OCI-LY7 (cell line): ENCODE measurements around the gene CRK. TPM values are rescaled to one million over a fixed set of nuclear protein-coding genes. Genes with fewer than 3 reads are reported as not detected.

ENCODE experiments used
- BruUV-seq: library from RNA; stranded (reverse); fragments of 400-500 nt; replicated peaks from 2 replicates; lab custom pipeline; 2021; lab: Mats Ljungman, UMichigan
- CTCF ChIA-PET: fragments of 300-600 bp; sonication (Branson Sonifier 250); formaldehyde crosslinking; loops from one replicate; lab custom pipeline; 2022; ENCODE audit warnings: antibody characterized with exemption; ENCODE audit not compliant: unreplicated experiment; lab: Charles Lee
- POLR2A ChIA-PET: fragments of 300-600 bp; sonication (Branson Sonifier 250); formaldehyde crosslinking; loops from one replicate; lab custom pipeline; 2022; ENCODE audit warnings: antibody characterized with exemption; lab: Charles Lee
- DNase-seq: peaks from one replicate; pipeline ENCODE4 v3.0.0-alpha.2; 2015; ENCODE audit warnings: low spot score
- H2AFZ ChIP-seq: fragments of 200-600 bp; sonication (generic), shearing (Covaris generic); 2 replicates; pipeline ENCODE4 v1.6.1; 2014; ENCODE audit warnings: mild to moderate bottlenecking, antibody characterized with exemption, low read length, moderate library complexity
- H3K27ac ChIP-seq: fragments of 200-600 bp; sonication (generic); 2 replicates; pipeline ENCODE4 v1.5.1; 2014; ENCODE audit warnings: mixed run types, low read depth, mild to moderate bottlenecking, moderate library complexity, low read length, inconsistent platforms; ENCODE audit not compliant: poor library complexity, severe bottlenecking
- H3K36me3 ChIP-seq: fragments of 200-600 bp; sonication (generic); 2 replicates; pipeline ENCODE4 v1.6.1; 2014; ENCODE audit warnings: mild to moderate bottlenecking, antibody characterized with exemption, low read length, moderate library complexity, mixed read lengths; ENCODE audit not compliant: insufficient read depth
- H3K4me1 ChIP-seq: fragments of 200-600 bp; sonication (generic); 2 replicates; pipeline ENCODE4 v1.5.1; 2014; ENCODE audit warnings: mild to moderate bottlenecking, low read length; ENCODE audit not compliant: insufficient read depth, poor library complexity, severe bottlenecking
- H3K4me2 ChIP-seq: fragments of 200-600 bp; sonication (generic); 2 replicates; pipeline ENCODE4 v1.6.1; 2014; ENCODE audit warnings: mild to moderate bottlenecking, low read length
- H3K4me3 ChIP-seq: fragments of 200-600 bp; sonication (generic); 2 replicates; pipeline ENCODE4 v1.5.1; 2014; ENCODE audit warnings: mild to moderate bottlenecking, low read depth, low read length; ENCODE audit not compliant: poor library complexity, severe bottlenecking
- H3K79me2 ChIP-seq: fragments of 200-600 bp; sonication (generic); 2 replicates; pipeline ENCODE4 v1.6.1; 2016; ENCODE audit warnings: low read depth, mild to moderate bottlenecking, low read length, moderate library complexity, mixed read lengths; ENCODE audit not compliant: insufficient read depth
- H3K9me2 ChIP-seq: fragments of 200-600 bp; sonication (generic); 2 replicates; pipeline ENCODE4 v1.6.1; 2016; ENCODE audit warnings: mild to moderate bottlenecking, low read length, mixed read lengths; ENCODE audit not compliant: insufficient read depth
- H3K9me3 ChIP-seq: fragments of 200-600 bp; sonication (generic); 2 replicates; pipeline ENCODE4 v1.6.1; 2014; ENCODE audit warnings: mild to moderate bottlenecking, mixed run types, low read length, mixed read lengths
- H4K20me1 ChIP-seq: fragments of 200-600 bp; sonication (generic); 2 replicates; pipeline ENCODE4 v1.6.1; 2014; ENCODE audit warnings: mild to moderate bottlenecking, antibody characterized with exemption, low read length, moderate library complexity, mixed read lengths; ENCODE audit not compliant: insufficient read depth
- EZH2phosphoT487 ChIP-seq: fragments of 200-600 bp; sonication (generic); IDR thresholded peaks from 2 replicates; pipeline ENCODE4 v1.6.1; 2018; ENCODE audit warnings: low read depth, borderline replicate concordance, mild to moderate bottlenecking, mixed run types, antibody characterized with exemption, low read length, moderate library complexity, mixed read lengths
- intact Hi-C: fragments of 100-400 bp; cut with micrococcal nuclease; formaldehyde crosslinking; loops from one replicate; pipeline ENCODE4 v1.10.0; 2022; ENCODE audit not compliant: unreplicated experiment
- total RNA-seq, 2 experiments: library from RNA; depleted of rRNA in 1 of 2; stranded (reverse); fragments of >200 nt in 1 of 2; shearing (Covaris generic) in 1 of 2; gene quantifications; 2 replicates each; pipeline ENCODE4 v1.2.3, GENCODE V29; 2014 to 2022
- TF ChIP-seq, protein P1 (sequence below): fragments of 200-600 bp; sonication (generic); conservative IDR thresholded peaks from 2 replicates; pipeline ENCODE4 v1.5.1; 2014; ENCODE audit warnings: mild to moderate bottlenecking, antibody characterized with exemption, low read length, moderate library complexity, mixed read lengths

The CRK gene
- total RNA-seq, 2 experiments from 2014 or later, result 30.4 to 32.0 TPM

DNA sequence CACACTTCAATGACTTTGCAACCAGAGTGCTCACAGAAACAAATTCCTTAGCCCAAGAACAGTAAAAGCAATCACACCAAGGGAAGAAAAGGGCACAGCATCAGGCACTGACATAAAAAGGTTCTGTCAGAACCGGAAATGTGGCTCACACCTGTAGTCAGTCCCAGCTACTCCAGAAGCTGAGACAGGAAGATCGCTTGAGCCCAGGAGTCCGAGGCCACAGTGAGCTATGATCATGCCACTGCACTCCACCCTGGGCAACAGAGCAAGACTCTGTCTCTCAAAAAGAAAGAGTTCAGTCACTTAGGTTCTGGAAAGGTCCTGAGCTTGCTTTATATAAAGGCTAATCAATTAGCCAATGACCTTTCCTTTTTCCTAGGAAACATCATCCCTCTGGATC lies 78.7 kb downstream of the CRK start:
- H4K20me1 ChIP-seq, result peaks cover 64% of the 10 kb centered on the region
- peak overlapping the region; percentile 32 for H3K27ac ChIP-seq
- peaks cover 98% of the 10 kb centered on the region for H3K79me2 ChIP-seq
- no peaks in the 10 kb centered on the region for H3K9me2 ChIP-seq
- H3K9me3 ChIP-seq, result no peaks in the 10 kb centered on the region
- intact Hi-C loops, result no loop called here
- peak overlapping the region; percentile 63 for H3K4me2 ChIP-seq
- H3K4me1 ChIP-seq, result peaks cover 82% of the 10 kb centered on the region
- H3K4me3 ChIP-seq, result peak overlapping the region; percentile 28
- TF ChIP-seq, protein P1, sequence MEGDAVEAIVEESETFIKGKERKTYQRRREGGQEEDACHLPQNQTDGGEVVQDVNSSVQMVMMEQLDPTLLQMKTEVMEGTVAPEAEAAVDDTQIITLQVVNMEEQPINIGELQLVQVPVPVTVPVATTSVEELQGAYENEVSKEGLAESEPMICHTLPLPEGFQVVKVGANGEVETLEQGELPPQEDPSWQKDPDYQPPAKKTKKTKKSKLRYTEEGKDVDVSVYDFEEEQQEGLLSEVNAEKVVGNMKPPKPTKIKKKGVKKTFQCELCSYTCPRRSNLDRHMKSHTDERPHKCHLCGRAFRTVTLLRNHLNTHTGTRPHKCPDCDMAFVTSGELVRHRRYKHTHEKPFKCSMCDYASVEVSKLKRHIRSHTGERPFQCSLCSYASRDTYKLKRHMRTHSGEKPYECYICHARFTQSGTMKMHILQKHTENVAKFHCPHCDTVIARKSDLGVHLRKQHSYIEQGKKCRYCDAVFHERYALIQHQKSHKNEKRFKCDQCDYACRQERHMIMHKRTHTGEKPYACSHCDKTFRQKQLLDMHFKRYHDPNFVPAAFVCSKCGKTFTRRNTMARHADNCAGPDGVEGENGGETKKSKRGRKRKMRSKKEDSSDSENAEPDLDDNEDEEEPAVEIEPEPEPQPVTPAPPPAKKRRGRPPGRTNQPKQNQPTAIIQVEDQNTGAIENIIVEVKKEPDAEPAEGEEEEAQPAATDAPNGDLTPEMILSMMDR, result no peak
- TF ChIP-seq EZH2phosphoT487, result no peak
- H3K36me3 ChIP-seq, result peaks cover 90% of the 10 kb centered on the region
- POLR2A ChIA-PET, result interaction anchor here (0.9 to 2.0 kb wide), 4 partner anchors 12 to 138 kb away, joined by 3 to 12 read pairs (median 8); no protein-coding TSS in a partner anchor
- H2AFZ ChIP-seq, result no peak overlapping the region
- peak; percentile 38 for DNase-seq
- BruUV-seq, result no TSS peak
- CTCF ChIA-PET, result interaction anchor here (2.0 kb wide), 1 partner anchor 12 kb away, joined by 6 read pairs; no protein-coding TSS in a partner anchor

DNA sequence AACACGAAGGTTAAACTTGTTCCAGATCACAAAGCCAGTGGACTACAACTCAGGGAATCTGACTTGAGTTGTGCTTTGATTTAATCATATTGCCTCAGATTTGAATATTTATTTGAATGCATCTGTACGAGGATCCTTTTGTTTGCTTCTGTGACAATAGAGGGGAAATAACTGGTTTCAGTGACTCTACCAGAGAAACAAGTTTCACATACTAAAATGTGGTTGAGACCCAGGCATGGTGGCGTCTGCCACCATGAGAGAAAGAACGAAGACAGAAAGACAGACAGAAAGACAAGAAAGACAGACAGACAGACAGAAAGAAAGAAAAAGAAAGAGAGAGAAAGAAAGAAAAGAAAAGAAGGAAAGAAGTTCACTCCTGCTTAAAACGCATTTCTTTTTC lies 80.0 kb downstream of the CRK start:
- peak overlapping the region; percentile 63 for H3K4me2 ChIP-seq
- no peak for TF ChIP-seq EZH2phosphoT487
- TF ChIP-seq, protein P1, result no peak
- no peaks in the 10 kb centered on the region for H3K9me2 ChIP-seq
- ChIA-PET POLR2A (interaction anchor here (0.7 to 2.0 kb wide), 3 partner anchors 10 to 155 kb away, joined by 3 to 12 read pairs (median 7); no protein-coding TSS in a partner anchor), CTCF (interaction anchor here (2.0 kb wide), 1 partner anchor 11 kb away, joined by 6 read pairs; no protein-coding TSS in a partner anchor)
- H2AFZ ChIP-seq, result no peak overlapping the region
- H3K4me1 ChIP-seq, result peaks cover 88% of the 10 kb centered on the region
- H3K27ac ChIP-seq, result peak overlapping the region; percentile 32
- H3K9me3 ChIP-seq, result no peaks in the 10 kb centered on the region
- intact Hi-C loops, result no loop called here
- peaks cover 100% of the 10 kb centered on the region for H3K79me2 ChIP-seq
- H3K36me3 ChIP-seq, result peaks cover 96% of the 10 kb centered on the region
- H4K20me1 ChIP-seq, result peaks cover 73% of the 10 kb centered on the region
- no peak for DNase-seq
- no peak overlapping the region for H3K4me3 ChIP-seq
- BruUV-seq, result no TSS peak

DNA sequence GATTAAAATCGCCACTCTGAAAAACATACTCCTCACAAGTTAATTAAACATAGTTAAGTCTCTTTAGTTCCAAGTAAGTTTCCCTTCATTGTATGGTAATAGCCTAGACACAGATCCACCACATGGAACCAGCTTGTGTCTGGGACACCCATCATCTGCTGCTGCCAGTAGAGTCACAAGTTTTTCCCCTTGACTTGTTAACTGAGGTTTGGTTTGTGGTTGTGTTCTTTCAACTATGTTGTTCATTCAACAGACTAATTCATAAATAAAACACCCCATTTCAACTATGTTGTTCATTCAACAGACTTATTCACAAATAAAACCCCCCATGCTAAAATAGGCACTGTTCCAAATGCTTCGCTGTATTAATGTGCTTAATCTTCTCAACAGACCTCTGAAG lies 80.4 kb downstream of the CRK start:
- H3K4me1 ChIP-seq, result peaks cover 84% of the 10 kb centered on the region
- no peaks in the 10 kb centered on the region for H3K9me2 ChIP-seq
- H3K79me2 ChIP-seq, result peaks cover 100% of the 10 kb centered on the region
- no peak for DNase-seq
- POLR2A ChIA-PET, result interaction anchor here (2.0 kb wide), 1 partner anchor 10 kb away, joined by 12 read pairs; no protein-coding TSS in a partner anchor
- no peak for TF ChIP-seq EZH2phosphoT487
- TF ChIP-seq, protein P1, result no peak
- CTCF ChIA-PET, result no interaction called here
- intact Hi-C loops, result no loop called here
- H4K20me1 ChIP-seq, result peaks cover 72% of the 10 kb centered on the region
- H3K4me3 ChIP-seq, result no peak overlapping the region
- H3K9me3 ChIP-seq, result no peaks in the 10 kb centered on the region
- no TSS peak for BruUV-seq
- H3K4me2 ChIP-seq, result peak overlapping the region; percentile 63
- H3K36me3 ChIP-seq, result peaks cover 96% of the 10 kb centered on the region
- H2AFZ ChIP-seq, result no peak overlapping the region
- peak overlapping the region; percentile 32 for H3K27ac ChIP-seq
